HG03039 (cell line): ENCODE measurements around the gene C16orf54.
"Not testable (repeated sequence)": the region's sequence is repeated elsewhere in the genome, so short reads cannot be mapped to it uniquely, and the experiment has no call there.

Source experiments
- ATAC-seq: cut with Tn5 transposase; IDR thresholded peaks from one replicate; pipeline ENCODE4 v1.9.1; 2021; ENCODE audit warnings: mild to moderate bottlenecking, moderate library complexity; ENCODE audit not compliant: unreplicated experiment

C16orf54 gene, protein sequence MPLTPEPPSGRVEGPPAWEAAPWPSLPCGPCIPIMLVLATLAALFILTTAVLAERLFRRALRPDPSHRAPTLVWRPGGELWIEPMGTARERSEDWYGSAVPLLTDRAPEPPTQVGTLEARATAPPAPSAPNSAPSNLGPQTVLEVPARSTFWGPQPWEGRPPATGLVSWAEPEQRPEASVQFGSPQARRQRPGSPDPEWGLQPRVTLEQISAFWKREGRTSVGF

DNA sequence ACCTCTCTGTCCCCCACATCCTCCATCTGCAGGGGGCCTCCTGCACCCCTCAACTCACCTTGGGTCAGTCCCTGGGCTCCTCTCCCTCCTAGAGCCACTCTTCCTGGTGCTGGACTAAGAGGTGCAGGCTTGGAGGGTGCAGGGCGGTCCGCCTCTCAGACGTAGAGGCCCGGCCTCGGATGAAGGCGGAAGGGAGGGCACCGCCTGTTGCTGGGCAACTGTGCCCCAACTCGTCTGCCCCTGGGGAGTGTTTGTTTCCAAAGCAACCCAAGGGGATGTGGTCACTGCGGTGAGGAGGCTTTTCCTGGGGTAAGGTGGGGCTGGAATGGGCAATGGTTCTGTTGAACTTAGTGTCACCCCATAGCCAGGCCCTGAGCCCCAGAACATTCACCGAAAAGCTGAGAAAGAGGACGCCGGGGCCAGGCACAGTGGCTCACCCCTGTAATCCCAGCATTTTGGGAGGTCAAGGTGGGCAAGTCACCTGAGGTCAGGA is at the start of gene C16orf54:
Gene C16orf54 (minus strand): TSS at position 138 of the 493 bp plus-strand sequence. CDS start 1,039 bp downstream, outside the sequence.
- ATAC-seq: peak; percentile 71

DNA sequence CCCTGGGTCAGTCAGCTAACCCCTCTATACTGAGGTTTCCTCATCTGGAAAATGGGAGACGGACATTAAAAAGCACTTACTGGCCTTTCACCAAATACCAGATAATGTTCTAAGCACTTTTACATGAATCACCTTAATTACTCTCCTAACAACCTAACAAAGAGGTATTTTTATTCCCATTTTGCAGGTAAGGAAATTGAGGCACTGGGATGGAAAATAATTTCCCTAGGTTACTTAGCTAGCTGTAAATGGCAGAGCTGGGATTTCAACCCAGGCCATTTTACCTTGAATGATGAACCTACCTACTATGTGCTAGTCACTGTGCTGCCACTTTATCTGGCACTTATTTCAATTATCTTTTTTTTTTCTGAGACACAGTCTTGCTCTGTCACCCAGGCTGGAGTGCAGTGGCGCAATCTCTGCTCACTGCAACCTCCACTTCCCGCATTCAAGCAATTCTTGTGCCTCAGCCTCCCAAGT is 48.5 kb upstream of the C16orf54 start:
- ATAC-seq: no peak

DNA sequence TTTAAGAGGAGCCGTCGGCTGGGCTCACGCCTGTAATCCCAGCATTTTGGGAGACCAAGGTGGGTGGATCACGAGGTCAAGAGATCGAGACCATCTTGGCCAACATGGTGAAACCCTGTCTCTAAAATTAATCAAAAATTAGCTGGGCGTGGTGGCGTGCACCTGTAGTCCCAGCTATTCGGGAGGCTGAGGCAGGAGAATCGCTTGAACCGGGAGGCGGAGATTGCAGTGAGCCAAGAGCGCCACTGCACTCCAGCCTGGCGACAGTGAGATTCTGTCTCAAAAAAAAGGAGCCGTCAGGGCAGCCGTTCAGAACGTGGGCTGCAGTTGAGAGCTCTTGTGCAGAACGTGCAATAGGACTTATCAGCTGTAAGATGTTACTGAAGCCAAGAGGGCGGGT is 47.4 kb upstream of the C16orf54 start:
- ATAC-seq: not testable (repeated sequence)

DNA sequence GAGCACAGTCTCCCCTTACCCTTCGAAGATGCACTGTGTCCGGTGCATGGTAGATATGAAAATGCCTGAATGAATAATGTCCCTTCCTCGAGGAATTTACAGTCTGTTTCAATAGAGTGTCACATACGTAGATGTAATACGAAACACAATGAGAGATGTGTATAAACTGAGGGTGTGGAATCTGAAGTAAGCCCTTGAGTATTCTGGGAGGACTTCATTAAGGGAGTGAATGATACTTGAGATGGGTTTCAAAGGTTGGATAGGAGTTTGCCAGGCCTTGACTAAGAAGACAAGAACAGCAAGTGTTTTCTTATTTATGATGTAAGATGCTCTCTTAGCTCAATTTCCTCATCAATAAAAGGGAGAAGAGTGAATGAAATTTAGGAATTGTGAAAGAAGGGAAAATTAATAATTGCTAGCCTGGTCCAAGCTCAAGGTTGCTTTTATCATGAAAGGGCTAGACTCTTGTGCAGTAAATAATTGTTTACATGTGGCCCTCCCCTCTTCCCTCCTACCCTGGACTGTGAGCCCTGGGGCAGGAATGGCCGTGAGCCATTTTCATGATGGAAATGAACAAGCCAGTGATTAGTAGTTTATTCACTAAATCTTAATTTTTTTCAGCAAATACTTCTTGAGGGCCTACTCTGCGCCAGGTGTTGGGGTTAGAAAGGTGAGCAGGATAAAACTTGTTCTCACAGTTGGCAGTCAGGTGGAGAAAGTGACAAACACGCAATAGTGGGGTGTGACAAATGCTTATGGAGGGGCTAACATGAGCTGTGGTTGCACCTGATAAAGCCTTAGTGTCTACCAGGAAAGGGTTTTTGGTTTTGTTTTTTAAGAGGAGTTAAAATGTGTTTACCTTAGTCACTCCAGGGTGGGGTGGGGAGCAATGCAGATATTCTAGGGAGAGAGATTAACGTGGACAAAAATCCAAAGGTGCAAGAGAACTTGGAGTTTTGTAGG is 46.3 kb upstream of the C16orf54 start:
- no peak for ATAC-seq

DNA sequence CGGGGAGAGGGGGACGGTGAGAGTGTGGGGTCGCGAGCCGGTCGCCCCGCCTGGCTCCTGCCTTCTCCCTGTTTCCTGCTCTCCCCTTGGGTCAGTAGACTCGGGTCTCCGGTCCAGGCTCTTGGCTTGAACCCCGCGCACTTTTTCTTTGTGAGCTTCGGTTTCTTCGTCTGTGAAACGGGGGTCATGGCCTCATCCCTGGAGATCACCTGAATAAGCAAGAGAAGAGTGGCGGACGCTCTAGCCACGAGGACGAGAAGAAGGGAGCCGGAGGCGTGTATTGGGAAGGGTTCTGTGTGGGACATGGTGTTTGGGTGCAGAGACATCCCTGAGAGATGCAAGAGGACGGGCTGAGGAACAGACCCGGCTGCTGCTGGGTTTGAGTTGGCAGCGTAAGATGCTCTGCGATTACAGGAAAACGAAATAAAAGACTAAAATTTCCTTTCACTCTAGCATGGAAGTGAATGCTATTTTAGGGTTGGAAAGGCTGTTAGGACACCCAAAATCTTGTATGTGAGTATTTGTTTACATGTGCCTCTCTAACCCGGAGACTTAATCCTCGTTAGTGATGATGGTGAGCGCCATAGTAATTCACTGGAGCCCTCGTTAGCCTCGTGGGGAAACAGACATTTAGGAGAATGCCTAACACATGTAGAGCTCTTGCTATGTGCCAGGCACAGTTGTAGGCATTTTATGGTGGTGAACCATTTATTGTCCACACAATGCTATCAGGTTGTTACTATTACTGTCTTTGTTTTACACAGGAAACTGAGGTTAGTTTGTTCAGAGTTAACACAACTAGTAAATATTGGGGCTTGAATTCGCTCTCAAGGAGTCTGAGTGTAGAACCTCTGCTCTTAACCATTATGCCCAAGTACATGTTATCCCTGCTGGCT is 45.4 kb upstream of the C16orf54 start:
- ATAC-seq: peak; percentile 10

DNA sequence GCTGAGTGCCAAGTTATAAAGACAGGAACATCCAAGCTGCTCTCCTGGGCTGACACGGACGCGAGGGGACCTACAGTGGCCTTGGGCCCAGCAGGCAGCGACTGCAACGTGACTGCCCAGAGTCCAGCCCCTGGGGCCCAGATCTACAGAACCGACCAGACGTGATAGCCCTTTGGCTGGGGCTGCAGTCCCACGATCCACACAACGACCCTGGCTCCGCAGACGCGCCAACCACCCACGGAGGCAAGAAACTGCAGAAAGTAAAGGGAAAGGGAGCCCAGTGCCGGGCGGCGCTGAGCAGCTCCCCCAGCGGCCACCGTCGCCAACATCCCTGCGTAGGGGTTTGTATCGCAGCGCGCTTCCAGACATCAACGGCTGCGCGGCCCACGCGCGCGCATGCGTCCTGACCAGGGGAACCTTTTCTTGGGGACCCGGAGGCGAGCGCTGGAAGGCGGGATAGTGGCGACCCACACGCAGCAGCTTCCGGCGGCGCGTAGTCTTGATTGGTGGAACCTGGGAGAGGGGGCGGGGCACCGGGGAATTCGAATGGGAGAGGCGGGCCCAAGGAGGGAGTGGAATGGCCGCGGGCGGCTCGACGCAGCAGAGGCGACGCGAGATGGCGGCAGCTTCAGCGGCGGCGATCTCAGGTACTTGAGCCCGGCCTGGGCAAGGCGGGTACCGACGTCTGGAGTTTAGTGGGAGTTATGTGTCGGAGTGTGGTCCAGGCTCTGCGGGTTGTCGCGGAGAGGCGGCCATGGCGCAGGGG is 44.6 kb upstream of the C16orf54 start, which contains the start of gene KIF22:
Gene KIF22 (plus strand): TSS at position 569 of the 766 bp plus-strand sequence. CDS start 9 bp downstream, at position 578.
- peak; percentile 88 for ATAC-seq

DNA sequence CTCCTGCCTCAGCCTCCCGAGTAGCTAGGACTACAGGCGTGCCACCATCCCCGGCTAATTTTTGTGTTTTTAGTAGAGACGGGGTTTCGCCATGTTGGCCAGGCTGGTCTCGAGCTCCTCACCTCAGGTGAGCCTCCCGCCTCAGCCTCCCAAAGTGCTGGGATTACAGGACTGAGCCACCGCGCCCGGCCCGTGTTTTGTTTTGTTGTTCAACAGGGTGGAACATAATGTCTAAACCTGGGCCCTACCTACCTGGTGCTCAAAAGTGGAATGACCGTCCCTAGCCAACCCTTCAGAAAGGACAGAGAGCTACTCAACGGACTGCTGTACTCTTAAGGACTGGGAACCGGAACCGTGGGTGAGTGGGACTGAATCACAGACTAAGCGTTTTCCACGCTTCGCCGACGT is 44.0 kb upstream of the C16orf54 start:
- ATAC-seq: no peak

DNA sequence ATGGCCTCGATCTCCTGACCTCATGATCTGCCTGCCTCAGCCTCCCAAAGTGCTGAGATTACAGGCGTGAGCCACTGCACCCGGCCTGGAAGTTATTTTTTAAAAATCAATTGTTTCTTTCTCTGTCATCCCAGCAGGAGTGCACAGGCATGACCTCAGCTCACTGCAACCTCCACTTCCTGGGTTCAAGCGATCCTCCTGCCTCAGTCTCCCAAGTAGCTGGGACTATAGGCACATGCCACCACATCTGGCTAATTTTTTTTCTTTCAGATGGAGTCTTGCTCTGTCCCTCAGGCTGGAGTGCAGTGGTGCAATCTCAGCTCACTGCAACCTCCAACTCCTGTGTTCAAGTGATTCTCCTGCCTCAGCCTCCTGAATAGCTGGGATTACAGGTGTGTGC is 41.4 kb upstream of the C16orf54 start:
- not testable (repeated sequence) for ATAC-seq

DNA sequence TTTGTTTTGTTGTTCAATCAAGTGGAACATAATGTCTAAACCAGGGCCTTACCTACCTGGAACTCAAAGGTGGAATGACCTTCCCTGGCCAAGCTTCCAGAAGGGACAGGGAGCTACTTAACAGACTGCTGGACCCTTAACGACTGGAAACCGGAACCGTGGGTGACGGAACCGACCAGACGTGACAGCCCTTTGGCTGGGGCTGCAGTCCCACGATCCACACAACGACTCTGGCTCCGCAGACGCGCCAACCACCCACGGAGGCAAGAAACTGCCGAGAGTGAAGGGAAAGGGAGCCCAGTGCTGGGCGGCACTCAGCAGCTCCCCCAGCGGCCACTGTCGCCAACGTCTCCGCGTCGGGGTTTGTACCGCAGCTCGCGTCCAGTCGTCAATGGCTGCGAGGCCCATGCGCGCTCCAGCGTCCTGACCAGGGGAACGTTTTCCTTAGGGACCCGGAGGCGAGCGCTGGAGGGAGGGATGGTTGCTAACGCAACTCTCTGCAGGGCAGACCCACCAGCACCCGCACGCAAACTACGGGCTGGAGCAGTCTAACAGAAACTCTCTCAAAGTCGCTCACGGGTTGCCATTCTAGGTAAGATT is 39.2 kb upstream of the C16orf54 start:
- ATAC-seq: no peak

DNA sequence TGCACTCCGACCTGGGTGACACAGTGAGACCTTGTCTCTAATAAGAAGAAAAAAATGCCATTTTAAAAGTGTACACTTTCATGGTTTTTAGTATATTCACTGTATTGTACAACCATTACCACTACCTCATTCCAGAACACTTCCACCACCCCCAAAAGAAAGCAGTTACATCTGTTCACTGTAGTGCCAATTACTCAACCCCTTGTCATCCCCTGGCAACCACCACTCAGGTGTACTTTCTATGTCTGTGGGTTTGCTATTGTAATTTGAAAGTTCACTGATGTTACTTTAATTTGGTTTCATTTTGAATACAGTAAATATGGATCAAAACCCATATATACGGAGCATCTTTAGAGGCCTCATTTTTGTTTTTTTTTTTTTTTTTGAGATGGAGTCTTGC is 38.4 kb upstream of the C16orf54 start:
- no peak for ATAC-seq

DNA sequence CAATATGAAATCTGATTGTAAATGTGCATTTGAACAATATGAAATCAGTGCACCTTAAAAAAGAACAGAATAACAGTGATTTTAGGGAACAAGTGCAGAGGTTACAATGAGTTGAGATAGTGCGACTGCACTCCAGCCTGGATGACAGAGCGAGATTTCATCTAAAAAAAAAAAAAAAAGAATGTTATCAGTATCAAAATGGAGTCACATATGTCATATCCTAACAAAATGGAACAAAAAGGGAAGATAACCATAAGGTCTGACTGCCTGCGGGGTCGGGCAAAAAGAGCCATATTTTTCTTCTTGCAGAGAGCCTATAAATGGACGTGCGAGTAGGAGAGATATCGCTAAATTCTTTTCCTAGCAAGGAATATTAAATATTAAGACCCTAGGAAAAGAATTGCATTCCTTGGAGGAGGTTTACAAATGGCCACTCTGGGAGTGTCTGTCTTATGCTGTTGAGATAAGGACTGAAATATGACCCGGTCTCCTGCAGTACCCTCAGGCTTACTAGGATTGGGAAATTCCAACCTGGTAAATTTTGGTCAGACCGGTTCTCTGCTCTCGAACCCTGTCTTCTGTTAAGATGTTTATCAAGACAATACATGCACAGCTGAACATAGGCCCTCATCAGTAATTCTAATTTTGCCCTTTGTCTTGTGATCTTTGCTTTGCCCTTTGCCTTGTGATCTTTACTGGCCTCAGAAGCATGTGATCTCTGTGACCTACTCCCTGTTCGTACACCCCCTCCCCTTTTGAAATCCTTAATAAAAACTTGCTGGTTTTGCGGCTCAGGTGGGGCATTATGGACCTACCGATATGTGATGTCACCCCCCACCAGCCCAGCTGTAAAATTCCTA is 37.5 kb upstream of the C16orf54 start:
- ATAC-seq: not testable (repeated sequence)

DNA sequence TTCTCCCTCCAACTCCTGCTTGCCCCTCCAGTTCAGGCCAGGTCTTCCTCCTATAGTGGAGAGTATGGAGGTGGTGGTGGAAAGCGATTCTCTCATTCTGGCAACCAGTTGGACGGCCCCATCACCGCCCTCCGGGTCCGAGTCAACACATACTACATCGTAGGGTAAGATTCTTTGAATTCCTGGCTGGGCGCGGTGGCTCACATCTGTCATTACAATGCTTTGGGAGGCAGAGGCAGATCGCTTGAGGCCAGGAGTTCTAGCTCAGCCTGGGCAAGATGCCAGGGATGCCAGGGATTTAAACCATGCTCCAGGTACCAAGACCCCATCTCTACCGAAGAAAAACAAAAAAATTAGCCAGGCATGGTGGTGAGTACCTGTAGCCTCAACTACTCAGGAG is 33.7 kb upstream of the C16orf54 start:
- ATAC-seq: no peak

DNA sequence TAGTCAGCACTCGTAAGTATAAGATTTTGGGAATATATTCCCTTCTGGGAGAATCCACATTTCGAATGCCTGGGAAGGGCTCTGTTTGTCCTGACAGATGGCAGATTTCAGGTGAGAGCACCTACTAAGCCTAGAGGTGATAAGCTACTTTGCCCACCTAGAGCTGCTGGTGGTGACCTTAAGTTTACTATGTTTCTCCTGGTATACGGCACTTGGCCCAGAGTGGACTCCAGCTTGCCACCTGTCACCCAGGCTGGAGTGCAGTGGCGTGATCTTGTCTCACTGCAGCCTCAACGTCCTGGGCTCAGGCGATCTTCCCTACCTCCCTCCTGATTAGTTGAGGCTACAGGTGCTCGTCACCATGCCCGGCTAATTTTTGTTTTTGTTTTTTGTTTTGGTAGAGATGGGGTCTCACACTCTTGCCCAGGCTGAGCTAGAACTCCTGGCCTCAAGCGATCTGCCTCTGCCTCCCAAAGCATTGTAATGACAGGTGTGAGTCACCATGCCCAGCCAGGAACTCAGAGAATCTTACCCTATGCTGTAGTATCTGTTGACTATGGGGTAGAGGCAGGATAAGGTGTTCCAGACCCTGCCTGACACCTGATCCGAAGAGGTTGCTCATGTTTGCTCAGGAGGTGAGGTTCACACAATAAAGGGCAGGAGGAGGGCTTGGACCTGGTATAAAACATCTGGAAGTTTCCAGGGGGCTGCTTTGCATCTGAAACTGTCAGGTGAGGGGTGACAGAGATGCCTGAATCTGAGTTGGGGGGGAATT is 32.0 kb upstream of the C16orf54 start, which contains the start of gene ZG16:
Gene ZG16 (plus strand): TSS at position 681 of the 775 bp plus-strand sequence. CDS start 1,011 bp downstream, outside the sequence.
- ATAC-seq: no peak

DNA sequence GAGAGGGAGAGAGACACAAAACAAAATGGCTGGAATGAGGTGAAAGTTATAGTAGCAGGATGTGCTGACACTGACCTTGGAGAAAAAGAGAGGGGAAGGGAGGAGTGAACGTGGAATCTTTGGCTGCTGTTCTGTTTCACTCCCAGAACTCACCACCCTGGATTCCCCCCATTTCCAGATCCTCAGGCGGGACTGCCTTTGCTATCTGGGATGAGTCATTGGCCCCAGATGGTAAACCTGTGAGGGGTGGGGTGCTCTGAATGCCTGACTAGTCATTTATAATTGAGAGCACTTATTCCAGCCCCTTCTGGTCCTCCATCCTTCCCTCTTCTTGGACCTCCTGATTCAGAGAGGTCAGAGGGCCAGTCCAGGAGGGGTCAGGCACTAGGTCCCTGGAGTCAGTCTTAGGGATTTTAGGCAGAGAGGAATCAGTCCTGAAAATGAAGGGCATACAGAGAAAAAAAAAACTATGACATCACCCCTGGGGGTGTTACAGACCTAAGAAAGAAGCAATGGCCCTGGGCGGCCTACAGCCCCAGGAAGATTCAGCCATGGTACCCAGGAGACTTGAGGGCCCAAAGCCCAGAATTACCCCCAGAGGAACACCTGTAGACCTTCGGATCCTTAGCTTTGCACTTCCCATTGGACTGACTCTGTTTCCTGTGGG is 30.1 kb upstream of the C16orf54 start:
- ATAC-seq: no peak

DNA sequence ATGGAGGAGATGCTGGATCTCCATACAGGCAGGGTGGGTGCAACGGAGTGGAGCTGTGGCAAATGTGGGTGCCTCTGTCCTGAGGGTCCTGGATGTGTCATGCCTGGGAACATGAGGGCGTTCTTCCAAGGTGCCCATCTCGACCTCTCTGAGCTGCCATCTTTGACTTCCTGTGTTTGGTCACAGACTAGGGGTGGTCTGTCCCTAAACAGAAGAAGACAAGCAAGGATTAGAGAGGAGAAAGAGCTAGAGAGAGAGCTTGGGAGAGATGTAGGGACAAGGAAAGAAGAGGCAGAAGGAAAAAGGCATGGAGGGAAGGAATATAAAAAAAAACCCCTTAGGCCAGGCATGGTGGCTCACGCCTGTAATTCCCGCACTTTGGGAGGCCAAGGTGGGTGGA is 28.9 kb upstream of the C16orf54 start:
- ATAC-seq: no peak

DNA sequence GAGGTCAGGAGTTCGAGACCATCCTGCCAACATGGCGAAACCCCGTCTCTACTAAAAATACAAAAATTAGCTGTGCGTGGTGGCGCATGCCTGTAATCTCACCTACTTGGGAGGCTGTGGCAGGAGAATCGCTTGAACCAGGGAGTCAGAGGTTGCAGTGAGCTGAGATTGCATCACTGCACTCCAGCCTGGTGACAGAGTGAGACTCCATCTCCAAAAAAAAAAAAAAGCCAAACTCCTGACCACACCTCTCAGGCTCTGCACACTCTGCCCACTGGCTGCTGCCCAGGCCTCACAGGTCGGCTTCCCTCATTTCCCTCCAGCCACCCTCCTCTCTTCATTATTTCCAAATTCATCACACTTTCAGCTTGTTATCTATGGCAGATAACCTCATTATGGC is 26.5 kb upstream of the C16orf54 start:
- not testable (repeated sequence) for ATAC-seq
